G401.6 (cell line): ENCODE measurements around the gene GYS1.
A peak's percentile ranks its signal among the peaks of the same experiment; 100 is the strongest.

Source experiments
- FAIRE-seq: peaks from 2 replicates; lab custom pipeline; 2012; peaks lifted over from hg19 to GRCh38; lab: Jason Lieb, UNC

GYS1 gene

GRCh38 chr19:48988860-48989259, 4.2 kb downstream of the GYS1 start:
- FAIRE-seq, result no peak

DNA sequence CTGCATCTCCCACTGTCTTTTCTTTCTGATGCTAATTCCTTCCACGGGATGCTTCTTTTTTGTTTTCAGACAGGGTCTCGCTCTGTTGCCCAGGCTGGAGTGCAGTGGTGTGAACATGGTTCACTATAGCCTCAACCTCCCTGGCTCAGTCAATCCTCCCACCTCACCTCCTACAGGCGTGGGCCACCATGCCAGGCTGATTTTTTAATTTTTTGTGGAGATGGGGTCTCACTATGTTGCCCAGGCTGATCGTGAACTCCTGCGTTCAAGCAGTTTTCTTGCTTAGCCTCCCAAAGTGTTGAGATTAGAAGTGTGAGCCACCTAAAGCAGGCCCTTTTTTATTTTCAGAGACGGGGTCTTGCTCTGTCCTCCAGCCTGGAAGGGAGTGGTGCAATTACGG, 4.8 kb downstream of the GYS1 start:
- no peak for FAIRE-seq

- no peak for FAIRE-seq
Measured at GRCh38 chr19:48987323-48987722, 5.8 kb downstream of the GYS1 start.

- no peak for FAIRE-seq
Measured at GRCh38 chr19:48986211-48986610, 6.9 kb downstream of the GYS1 start.

GRCh38 chr19:48985711-48986110, 7.4 kb downstream of the GYS1 start:
- FAIRE-seq, result no peak

- FAIRE-seq, result no peak
Measured at GRCh38 chr19:48982280-48982679, 10.8 kb downstream of the GYS1 start.

DNA sequence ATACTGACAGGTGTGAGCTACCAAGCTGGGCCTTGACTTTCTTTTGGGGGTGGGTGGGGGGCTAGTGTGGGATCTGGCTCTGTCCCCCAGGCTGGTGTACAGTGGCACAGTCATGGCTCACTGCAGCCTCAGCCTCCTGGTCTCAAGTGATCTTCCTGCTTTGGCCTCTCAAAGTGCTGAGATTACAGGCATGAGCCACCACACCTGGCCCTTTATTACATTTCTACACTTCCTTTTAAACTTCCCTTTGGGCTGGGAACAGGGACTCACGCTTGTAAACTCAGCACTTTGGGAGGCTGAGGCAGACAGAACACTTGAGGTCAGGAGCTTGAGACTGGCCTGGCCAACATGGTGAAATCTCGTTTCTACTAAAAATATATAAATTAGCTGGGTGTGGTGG, 16.0 kb downstream of the GYS1 start:
- no peak for FAIRE-seq

DNA sequence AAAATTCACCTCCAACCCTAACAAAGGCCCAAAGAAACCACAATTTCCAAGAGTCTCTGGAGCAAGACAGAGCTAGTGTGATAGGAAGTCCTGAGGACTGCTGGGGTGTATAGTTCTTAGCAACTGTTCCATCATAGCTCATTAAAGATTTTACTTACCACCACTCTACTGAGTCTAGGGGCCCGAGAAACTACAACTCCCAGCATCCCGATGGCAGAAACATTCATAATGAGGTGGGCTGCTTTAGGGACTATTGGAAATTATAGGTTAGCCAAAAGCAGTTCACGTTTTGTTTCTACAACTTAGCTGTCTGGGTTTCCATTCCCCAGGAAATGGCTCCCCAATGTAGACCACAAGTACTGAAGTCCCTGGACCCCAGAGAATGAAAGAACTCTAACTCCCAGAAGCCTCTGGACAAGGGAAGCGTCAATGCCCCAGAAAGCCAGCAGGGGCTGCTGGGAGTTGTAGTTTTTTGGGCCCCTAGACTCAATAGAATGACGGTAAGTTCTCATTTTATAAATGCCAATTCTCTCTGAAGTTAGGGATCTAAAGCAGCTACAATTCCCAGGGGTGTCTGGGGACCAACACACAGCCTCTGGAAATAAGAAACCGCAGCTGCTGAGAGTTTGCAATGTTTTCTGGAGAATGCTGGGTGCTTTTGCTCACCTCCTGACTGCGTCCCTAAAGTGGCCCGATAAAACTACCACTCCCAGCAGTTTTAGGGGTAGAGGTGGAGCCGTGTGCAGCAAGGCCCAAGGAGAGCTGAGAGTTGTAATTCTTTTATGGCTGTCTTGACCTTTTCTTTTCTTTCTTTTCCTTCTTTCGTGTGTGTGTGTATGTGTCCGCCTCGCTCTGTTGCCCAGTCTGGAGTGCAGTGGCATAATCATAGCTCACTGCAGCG, 16.9 kb downstream of the GYS1 start:
- FAIRE-seq, result no peak

GRCh38 chr19:48970923-48971395, 22.1 kb downstream of the GYS1 start:
- FAIRE-seq, result peak; percentile 90

GRCh38 chr19:48970139-48970766, 22.9 kb downstream of the GYS1 start:
- FAIRE-seq, result no peak

DNA sequence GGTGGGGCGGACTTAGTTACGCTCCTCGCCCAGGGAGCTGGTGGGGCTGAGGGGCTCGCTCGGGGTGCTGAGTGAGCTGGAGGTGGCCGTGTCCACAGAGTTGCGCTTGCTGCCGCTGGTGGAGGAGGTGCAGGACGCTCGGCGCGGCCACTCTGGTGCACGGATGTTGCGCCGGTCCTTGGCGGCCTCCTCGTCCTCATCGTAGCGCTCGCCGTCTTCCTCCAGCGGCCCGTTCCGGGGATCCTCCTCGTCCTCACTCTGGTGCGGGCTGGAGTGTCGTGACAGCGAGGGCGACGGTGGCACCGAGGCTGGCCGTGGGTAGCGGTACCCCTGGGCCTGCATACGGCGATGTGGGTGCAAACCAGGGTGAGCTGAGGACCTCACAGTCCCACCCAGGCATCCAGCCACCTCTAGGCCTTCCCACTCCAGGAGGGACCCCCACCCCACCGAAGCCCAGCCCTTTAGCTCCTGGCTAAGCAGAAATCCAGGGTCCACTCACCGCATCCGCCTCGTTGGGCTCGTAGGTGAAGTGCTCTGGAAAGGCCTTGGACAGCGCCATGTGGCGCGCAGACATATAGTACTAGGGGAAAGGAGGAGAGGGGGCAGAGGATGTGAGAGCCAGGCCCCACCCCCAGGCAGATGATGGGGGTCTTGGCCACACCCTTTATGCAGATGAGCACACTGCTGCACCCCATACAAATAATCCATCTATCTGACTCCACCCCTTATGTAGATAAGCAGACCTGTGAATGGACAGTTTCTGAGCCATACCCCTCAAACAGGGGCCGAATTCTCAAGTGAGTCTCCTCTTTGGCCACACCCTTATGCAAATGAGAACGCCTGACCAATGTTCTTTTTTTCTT, 23.6 kb downstream of the GYS1 start:
- FAIRE-seq, result peak; percentile 98

DNA sequence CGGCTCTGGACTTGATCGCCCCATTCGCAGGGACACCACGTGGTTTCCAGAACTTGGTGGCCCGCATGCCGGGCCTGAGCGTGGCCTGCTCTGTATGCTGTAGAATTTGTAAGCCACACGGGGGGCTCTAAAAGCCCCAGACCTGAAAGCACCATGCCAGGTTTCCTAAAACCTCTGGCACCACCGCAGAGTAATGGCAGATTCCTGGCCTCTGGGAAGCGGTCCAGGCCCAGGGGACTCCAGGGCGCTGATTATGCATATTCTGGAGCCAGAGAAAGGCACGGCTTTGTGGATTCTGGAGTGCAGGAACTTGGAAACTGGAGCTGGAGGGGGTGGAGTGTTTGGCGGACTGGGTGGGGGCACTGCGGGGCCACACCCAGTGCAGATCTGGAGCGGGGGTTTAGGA, 24.3 kb downstream of the GYS1 start:
- FAIRE-seq, result no peak

DNA sequence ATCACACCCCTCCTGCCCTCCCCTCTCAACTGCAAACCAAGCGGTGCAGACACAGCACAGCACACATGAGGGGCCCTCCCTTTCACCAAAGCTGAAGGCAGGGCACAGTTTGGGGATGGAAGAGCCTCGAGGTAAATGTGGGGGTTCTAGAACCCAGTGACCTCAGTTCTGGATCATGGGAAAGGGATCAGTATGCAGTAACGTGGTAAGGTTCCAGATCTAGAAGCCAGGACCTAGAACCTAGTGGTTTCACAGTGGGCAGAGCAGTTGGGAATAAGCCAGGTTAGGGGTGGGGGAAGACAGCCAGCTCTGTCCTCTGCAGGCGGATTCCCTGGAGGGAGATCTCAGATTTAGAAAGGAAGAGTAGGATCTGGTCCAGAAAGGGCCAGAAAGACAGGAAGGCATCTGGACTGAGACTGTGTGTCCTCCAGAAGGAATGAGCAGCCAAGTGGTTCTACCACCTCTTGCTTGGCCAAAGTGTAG, 24.9 kb downstream of the GYS1 start:
- no peak for FAIRE-seq

- peak; percentile 36 for FAIRE-seq
Measured at GRCh38 chr19:48967346-48968178, 25.5 kb downstream of the GYS1 start.

GRCh38 chr19:48966541-48967345, 26.4 kb downstream of the GYS1 start:
- no peak for FAIRE-seq

DNA sequence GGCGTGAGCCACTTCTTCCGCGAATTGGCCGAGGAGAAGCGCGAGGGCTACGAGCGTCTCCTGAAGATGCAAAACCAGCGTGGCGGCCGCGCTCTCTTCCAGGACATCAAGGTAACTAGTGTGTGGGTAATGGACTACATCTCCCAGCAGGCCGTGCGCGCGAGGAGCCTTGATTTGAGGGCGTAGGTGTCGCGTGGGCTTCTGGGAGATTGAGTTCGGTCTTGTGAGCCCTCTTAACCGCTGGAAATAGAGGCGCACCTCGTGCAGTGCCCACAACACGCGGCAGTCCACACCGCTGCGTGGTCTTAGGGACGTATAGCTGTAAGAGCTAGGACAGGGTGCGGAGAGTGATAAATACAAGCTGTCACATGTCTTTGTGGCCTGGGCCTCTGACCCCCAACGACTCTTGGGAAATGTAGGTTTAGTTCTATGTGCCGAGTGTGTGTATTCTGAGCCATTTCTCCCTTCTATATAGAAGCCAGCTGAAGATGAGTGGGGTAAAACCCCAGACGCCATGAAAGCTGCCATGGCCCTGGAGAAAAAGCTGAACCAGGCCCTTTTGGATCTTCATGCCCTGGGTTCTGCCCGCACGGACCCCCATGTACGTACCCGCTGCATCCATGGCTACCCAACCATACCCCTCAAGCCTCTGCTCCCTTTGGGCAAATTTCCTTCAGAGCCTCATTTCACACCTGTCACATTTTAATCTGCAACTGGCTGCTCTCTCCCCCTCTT, 27.1 kb downstream of the GYS1 start:
- FAIRE-seq, result no peak

GRCh38 chr19:48965040-48965805, 27.9 kb downstream of the GYS1 start, which contains the start of gene FTL:
TSS of gene FTL (plus strand) at chr19:48965309. CDS start at chr19:48965508, 199 bp downstream.
- FAIRE-seq, result peak; percentile 96

DNA sequence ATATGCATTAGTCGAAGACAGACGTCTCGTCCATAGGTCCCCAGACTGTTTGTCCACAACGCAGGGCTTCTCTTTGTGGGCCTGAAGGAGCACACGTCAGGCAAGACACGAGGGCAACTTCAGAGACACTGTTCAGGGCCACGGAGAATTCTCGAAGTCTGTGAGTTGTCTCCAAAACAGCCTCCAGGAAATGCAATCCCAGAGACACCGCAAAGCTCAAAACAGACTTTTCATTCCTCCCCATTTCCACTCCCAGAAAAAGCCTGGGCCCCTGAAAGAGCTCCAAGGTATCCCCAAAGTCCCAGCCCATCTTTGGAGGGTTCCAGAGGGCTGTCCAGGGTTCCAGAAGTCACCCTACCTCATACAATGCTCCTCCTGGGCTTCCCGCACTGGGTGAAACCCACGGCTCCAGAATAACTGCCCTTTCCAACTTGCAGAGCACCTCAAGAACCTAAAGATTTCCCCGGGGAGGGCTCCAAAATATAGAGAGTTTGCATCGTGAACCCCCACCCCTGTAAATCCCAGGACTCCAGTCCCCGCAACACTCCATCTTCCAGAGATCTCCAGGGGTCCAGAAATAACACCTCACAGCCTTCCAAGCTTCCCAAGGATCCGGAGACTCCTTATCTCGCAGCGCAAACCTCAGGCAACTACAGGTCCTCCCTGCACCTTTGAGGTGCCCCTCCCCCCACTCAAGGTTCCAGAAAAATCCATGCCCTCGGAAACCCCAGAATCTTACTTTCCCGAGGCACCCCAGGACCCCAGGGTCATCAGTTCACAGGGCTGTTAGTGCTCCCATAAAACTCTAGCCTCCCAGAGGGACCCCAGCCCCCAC, 28.7 kb downstream of the GYS1 start:
- FAIRE-seq, result no peak
